GM18517 (cell line): ENCODE results near the gene LILRB1.
"Not testable (repeated sequence)": the region's sequence is repeated elsewhere in the genome, so short reads cannot be mapped to it uniquely, and the experiment has no call there.

Experiments
- ATAC-seq: cut with Tn5 transposase; IDR thresholded peaks from one replicate; pipeline ENCODE4 v1.9.1; 2021; ENCODE audit warnings: mild to moderate bottlenecking, moderate library complexity; ENCODE audit not compliant: unreplicated experiment

LILRB1 gene

GRCh38 chr19:54624934-54625730 is 5.2 kb upstream of the LILRB1 start:
- not testable (repeated sequence) for ATAC-seq

- ATAC-seq = no peak
Measured at GRCh38 chr19:54626757-54627156, 3.5 kb upstream of the LILRB1 start.

- ATAC-seq = not testable (repeated sequence)
Measured at GRCh38 chr19:54627912-54628311, 2.4 kb upstream of the LILRB1 start.

- no peak for ATAC-seq
Measured at GRCh38 chr19:54630782-54631181, 498 bp downstream of the LILRB1 start.

GRCh38 chr19:54631489-54632337 is 1.4 kb downstream of the LILRB1 start:
- not testable (repeated sequence) for ATAC-seq

GRCh38 chr19:54632517-54632916 is 2.2 kb downstream of the LILRB1 start:
- not testable (repeated sequence) for ATAC-seq

- ATAC-seq = no peak
Measured at GRCh38 chr19:54633401-54633800, 3.1 kb downstream of the LILRB1 start.

- not testable (repeated sequence) for ATAC-seq
Measured at GRCh38 chr19:54636081-54636480, 5.8 kb downstream of the LILRB1 start.

- no peak for ATAC-seq
Measured at GRCh38 chr19:54638683-54639082, 8.4 kb downstream of the LILRB1 start.

- not testable (repeated sequence) for ATAC-seq
Measured at GRCh38 chr19:54642953-54643352, 12.7 kb downstream of the LILRB1 start.

- ATAC-seq = not testable (repeated sequence)
Measured at GRCh38 chr19:54643583-54643982, 13.3 kb downstream of the LILRB1 start.

- no peak for ATAC-seq
Measured at GRCh38 chr19:54644056-54644455, 13.8 kb downstream of the LILRB1 start.

GRCh38 chr19:54646331-54646841 is 16.1 kb downstream of the LILRB1 start:
- no peak for ATAC-seq

- no peak for ATAC-seq
Measured at GRCh38 chr19:54648129-54648528, 17.8 kb downstream of the LILRB1 start.

- ATAC-seq = no peak
Measured at GRCh38 chr19:54650108-54650655, 19.9 kb downstream of the LILRB1 start.

- no peak for ATAC-seq
Measured at GRCh38 chr19:54653181-54653809, 23.0 kb downstream of the LILRB1 start.

GRCh38 chr19:54654447-54655321 is 24.4 kb downstream of the LILRB1 start:
- ATAC-seq = no peak

- no peak for ATAC-seq
Measured at GRCh38 chr19:54659300-54659699, 29.0 kb downstream of the LILRB1 start.

GRCh38 chr19:54660306-54660705 is 30.0 kb downstream of the LILRB1 start:
- ATAC-seq = no peak

- no peak for ATAC-seq
Measured at GRCh38 chr19:54660964-54661363, 30.7 kb downstream of the LILRB1 start.
